Activated gamma-delta T cell (primary cell): Measurements from ENCODE around the gene NFU1.
A peak's percentile ranks its signal among the peaks of the same experiment; 100 is the strongest.

Experiments
- DNase-seq: peaks from one replicate; lab custom pipeline; 2025; lab: John Stamatoyannopoulos, UW
- total RNA-seq, 2 donors: gene quantifications; one replicate each; lab custom pipeline; 2026; lab: John Stamatoyannopoulos, UW

Gene NFU1
- total RNA-seq = 22.1 to 25.0 reads per million in 2 donors

- DNase-seq = peak; percentile 83
Measured at GRCh38 chr2:69436938-69437750, at the start of gene NFU1. Gene NFU1, minus strand, starts transcription at chr2:69437435. Its CDS starts 13 bp downstream, at chr2:69437422.

- no peak for DNase-seq
Measured at GRCh38 chr2:69483696-69484095, 46.5 kb upstream of the NFU1 start.

GRCh38 chr2:69483024-69483423, 45.8 kb upstream of the NFU1 start:
- no peak for DNase-seq

GRCh38 chr2:69482471-69482870, 45.2 kb upstream of the NFU1 start:
- no peak for DNase-seq

- no peak for DNase-seq
Measured at GRCh38 chr2:69481421-69481820, 44.2 kb upstream of the NFU1 start.

GRCh38 chr2:69477627-69478026, 40.4 kb upstream of the NFU1 start:
- no peak for DNase-seq

- DNase-seq = no peak
Measured at GRCh38 chr2:69474688-69475087, 37.5 kb upstream of the NFU1 start.

- no peak for DNase-seq
Measured at GRCh38 chr2:69471793-69472192, 34.6 kb upstream of the NFU1 start.

- no peak for DNase-seq
Measured at GRCh38 chr2:69470911-69471310, 33.7 kb upstream of the NFU1 start.

GRCh38 chr2:69469784-69470183, 32.5 kb upstream of the NFU1 start:
- DNase-seq = no peak

GRCh38 chr2:69469375-69469774, 32.1 kb upstream of the NFU1 start:
- no peak for DNase-seq

- no peak for DNase-seq
Measured at GRCh38 chr2:69466728-69467127, 29.5 kb upstream of the NFU1 start.

- no peak for DNase-seq
Measured at GRCh38 chr2:69465513-69466456, 28.6 kb upstream of the NFU1 start.

- DNase-seq = no peak
Measured at GRCh38 chr2:69464575-69464974, 27.3 kb upstream of the NFU1 start.

GRCh38 chr2:69462780-69463179, 25.5 kb upstream of the NFU1 start:
- no peak for DNase-seq

- no peak for DNase-seq
Measured at GRCh38 chr2:69461404-69461803, 24.2 kb upstream of the NFU1 start.

- DNase-seq = no peak
Measured at GRCh38 chr2:69459936-69460335, 22.7 kb upstream of the NFU1 start.

GRCh38 chr2:69456950-69457445, 19.8 kb upstream of the NFU1 start:
- DNase-seq = no peak

- no peak for DNase-seq
Measured at GRCh38 chr2:69456154-69456553, 18.9 kb upstream of the NFU1 start.

- DNase-seq = no peak
Measured at GRCh38 chr2:69454976-69455375, 17.7 kb upstream of the NFU1 start.

GRCh38 chr2:69453475-69454129, 16.4 kb upstream of the NFU1 start:
- DNase-seq = no peak

GRCh38 chr2:69452687-69453086, 15.5 kb upstream of the NFU1 start:
- DNase-seq = no peak
